ENCODE results near the gene RPS28. TPM values are rescaled to one million over a fixed set of nuclear protein-coding genes. Genes with fewer than 3 reads are reported as not detected.

RPS28 gene
- polyA plus RNA-seq, 1 donor (not counting 4 experiments of a cell fraction or from before 2014, with no cell fraction given) = 960 TPM

DNA sequence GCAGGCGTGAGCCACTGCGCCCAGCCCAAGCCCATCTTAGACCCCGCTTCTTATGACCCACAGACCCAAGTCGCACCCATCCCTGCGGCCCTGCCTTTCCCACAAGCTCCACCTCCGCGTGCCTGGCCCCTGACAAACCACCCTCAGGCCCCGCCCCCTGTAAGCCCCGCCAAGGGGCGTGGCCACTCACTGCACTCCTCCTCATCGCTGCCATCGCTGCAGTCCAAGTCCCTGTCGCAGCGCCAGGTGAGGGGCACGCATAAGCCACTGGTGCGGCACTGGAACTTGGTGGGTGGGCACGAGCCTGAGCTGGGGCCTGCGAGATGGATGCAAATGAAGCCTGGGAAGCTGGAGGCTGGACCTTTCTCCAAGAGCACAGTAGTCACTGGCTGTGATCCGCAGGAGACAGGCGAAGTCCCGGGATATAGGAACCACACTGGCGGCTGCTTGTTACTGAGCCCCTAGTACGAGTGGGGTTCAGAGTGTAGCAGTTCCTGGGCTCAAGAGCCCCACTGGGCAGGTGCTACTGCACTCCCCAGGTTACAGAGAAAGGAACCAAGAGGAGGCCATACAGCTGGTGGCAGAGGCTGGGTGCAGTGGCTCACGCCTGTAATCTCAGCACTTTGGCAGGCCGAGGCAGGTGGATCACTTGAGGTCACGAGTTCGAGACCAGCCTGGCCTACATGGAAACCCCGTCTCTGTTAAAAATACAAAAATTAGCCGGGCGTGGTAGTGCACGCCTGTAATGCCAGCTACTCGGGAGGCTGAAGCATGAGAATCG lies 16.3 kb upstream of the RPS28 start:
- Histone ChIP-seq H3K27ac (ENCODE audit: control insufficient read depth, insufficient read depth, low read length) (no peak overlapping the region), H3K9me1 (ENCODE audit: control insufficient read depth, extremely low read depth, insufficient read depth, low read length) (no peaks in the 10 kb centered on the region), H3K4me2 (ENCODE audit: control insufficient read depth, extremely low read depth, insufficient read depth, low read depth, low read length) (no peak overlapping the region), H3K4me3 (ENCODE audit: control insufficient read depth in 2 of 3, extremely low read depth in 1 of 3, insufficient read depth in 2 of 3, low read depth in 1 of 3, low read length in 3 of 3) (no peak overlapping the region), H4K20me1 (ENCODE audit: control insufficient read depth, extremely low read depth, insufficient read depth, low read length) (no peaks in the 10 kb centered on the region), H2AFZ (ENCODE audit: control insufficient read depth, low read length) (no peak overlapping the region), H3K79me2 (ENCODE audit: control insufficient read depth, insufficient read depth, low read length) (no peaks in the 10 kb centered on the region), H3K4me1 (ENCODE audit: control insufficient read depth, extremely low read depth, insufficient read depth, low read length) (peaks cover 15% of the 10 kb centered on the region), H3K36me3 (ENCODE audit: control insufficient read depth in 2 of 2, extremely low read depth in 1 of 2, insufficient read depth in 2 of 2, low read length in 2 of 2) (peaks cover 4 to 9% of the 10 kb centered on the region in 2 experiments), H3K9ac (ENCODE audit: control insufficient read depth, extremely low read depth, insufficient read depth, low read length) (no peak overlapping the region), H3K27me3 (ENCODE audit: control insufficient read depth, extremely low read depth, insufficient read depth, low read length) (no peaks in the 10 kb centered on the region), H3K9me3 (ENCODE audit: control insufficient read depth, low read depth, low read length) (no peaks in the 10 kb centered on the region)
- TF ChIP-seq CTCF (optimal IDR thresholded peaks at IDR 0.05 in 1 of 3, IDR thresholded peaks at IDR 0.05 in 1 of 3, conservative IDR thresholded peaks at IDR 0.05 in 1 of 3; ENCODE audit: extremely low read depth in 1 of 3, insufficient read depth in 2 of 3, low read length in 3 of 3) (no peak), EZH2 (IDR thresholded peaks at IDR 0.05; ENCODE audit: low read length) (no peak)
- dilution Hi-C loops (cut with MboI; ENCODE audit: extremely low pct_ligation_motif_present, low sequenced_read_pairs) = no loop called here
- no peak for FAIRE-seq
- no peak for DNase-seq (ENCODE audit: low read depth, low spot score)

DNA sequence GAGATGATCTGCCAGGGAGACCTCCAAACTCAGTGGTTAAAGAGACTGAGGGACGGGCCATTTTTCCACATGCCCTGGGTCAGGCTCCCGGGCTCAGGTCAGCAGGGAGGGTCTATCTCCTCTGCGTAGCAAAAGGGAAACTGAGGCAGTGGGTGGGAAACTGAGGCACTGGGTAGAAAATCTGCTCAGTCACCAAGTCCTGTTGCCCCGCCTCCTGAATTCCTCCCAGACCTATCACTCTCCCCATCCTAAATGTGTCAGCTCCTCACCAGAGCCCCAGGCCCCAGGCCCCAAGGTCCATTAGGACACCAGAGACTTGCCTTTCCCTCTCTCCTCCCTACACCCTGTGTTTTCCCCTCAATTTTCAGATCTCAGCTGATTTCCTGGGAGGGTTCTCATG lies 15.5 kb upstream of the RPS28 start:
- H3K36me3 ChIP-seq (ENCODE audit: control insufficient read depth in 2 of 2, extremely low read depth in 1 of 2, insufficient read depth in 2 of 2, low read length in 2 of 2) = peaks cover 6 to 13% of the 10 kb centered on the region in 2 experiments
- DNase-seq (ENCODE audit: low read depth, low spot score) (no peak), FAIRE-seq (no peak)
- no peaks in the 10 kb centered on the region for H3K79me2 ChIP-seq (ENCODE audit: control insufficient read depth, insufficient read depth, low read length)
- no peaks in the 10 kb centered on the region for H3K27me3 ChIP-seq (ENCODE audit: control insufficient read depth, extremely low read depth, insufficient read depth, low read length)
- H3K4me2 ChIP-seq (ENCODE audit: control insufficient read depth, extremely low read depth, insufficient read depth, low read depth, low read length) = no peak overlapping the region
- H3K9me3 ChIP-seq (ENCODE audit: control insufficient read depth, low read depth, low read length) = no peaks in the 10 kb centered on the region
- H3K4me3 ChIP-seq (ENCODE audit: control insufficient read depth in 2 of 3, extremely low read depth in 1 of 3, insufficient read depth in 2 of 3, low read depth in 1 of 3, low read length in 3 of 3) = no peak overlapping the region
- TF ChIP-seq CTCF (optimal IDR thresholded peaks at IDR 0.05 in 1 of 3, IDR thresholded peaks at IDR 0.05 in 1 of 3, conservative IDR thresholded peaks at IDR 0.05 in 1 of 3; ENCODE audit: extremely low read depth in 1 of 3, insufficient read depth in 2 of 3, low read length in 3 of 3) = no peak
- TF ChIP-seq EZH2 (IDR thresholded peaks at IDR 0.05; ENCODE audit: low read length) = no peak
- no peak overlapping the region for H3K27ac ChIP-seq (ENCODE audit: control insufficient read depth, insufficient read depth, low read length)
- no peak overlapping the region for H2AFZ ChIP-seq (ENCODE audit: control insufficient read depth, low read length)
- H4K20me1 ChIP-seq (ENCODE audit: control insufficient read depth, extremely low read depth, insufficient read depth, low read length) = no peaks in the 10 kb centered on the region
- dilution Hi-C loops (cut with MboI; ENCODE audit: extremely low pct_ligation_motif_present, low sequenced_read_pairs) = no loop called here
- H3K9ac ChIP-seq (ENCODE audit: control insufficient read depth, extremely low read depth, insufficient read depth, low read length) = no peak overlapping the region
- peaks cover 15% of the 10 kb centered on the region for H3K4me1 ChIP-seq (ENCODE audit: control insufficient read depth, extremely low read depth, insufficient read depth, low read length)
- no peaks in the 10 kb centered on the region for H3K9me1 ChIP-seq (ENCODE audit: control insufficient read depth, extremely low read depth, insufficient read depth, low read length)
